ENCODE data around the gene TCEA2. TPM values are rescaled to one million over a fixed set of nuclear protein-coding genes. Genes with fewer than 3 reads are reported as not detected.

Gene TCEA2
- total and polyA plus RNA-seq, 2 of the 13 experiments (the other 11 are each of a cell fraction or from before 2014, with no cell fraction given), result 28.1 to 33.7 TPM

DNA sequence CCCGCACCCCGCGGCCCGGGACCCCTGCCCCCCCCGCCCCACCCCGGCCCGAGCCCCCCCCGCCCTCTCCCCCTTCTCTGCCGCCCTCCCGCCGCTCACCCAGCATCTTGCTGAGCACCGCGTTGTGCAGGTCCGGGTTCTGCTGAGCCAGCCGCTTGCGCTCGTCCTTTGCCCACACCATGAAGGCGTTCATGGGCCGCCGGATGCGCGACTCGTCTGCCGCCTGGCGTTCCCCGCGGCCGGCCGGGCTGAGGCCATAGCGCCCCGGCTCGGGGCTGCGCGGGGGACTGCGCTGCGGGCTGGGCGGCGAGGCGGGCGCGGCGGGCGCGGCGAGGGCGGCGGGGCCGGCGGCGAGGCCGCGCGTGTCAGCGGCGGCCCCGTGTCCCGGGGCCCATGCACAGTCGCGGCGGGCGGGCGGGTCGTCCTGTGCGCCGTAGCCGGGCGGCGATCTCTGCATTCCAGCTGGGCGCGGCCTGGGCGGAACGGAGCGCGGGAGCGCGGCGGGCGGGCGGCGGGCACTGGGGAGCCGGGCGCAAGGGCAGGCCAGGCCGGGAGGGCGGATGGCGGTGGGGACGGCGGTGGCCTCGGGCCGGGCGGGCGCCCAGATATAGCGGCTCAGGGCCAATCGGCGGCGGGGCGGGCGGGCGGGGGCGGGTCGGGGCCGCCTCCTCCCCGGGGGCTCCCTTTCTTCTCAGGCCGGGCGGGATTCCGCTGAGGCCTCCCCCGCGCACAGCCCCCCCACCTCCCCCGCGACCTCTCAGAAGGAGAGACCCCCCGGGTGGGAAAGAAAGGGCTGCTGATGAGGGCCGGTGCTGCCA, 13.7 kb upstream of the TCEA2 start, which contains the start of gene SOX18 (continued):
- TF ChIP-seq, protein P1, sequence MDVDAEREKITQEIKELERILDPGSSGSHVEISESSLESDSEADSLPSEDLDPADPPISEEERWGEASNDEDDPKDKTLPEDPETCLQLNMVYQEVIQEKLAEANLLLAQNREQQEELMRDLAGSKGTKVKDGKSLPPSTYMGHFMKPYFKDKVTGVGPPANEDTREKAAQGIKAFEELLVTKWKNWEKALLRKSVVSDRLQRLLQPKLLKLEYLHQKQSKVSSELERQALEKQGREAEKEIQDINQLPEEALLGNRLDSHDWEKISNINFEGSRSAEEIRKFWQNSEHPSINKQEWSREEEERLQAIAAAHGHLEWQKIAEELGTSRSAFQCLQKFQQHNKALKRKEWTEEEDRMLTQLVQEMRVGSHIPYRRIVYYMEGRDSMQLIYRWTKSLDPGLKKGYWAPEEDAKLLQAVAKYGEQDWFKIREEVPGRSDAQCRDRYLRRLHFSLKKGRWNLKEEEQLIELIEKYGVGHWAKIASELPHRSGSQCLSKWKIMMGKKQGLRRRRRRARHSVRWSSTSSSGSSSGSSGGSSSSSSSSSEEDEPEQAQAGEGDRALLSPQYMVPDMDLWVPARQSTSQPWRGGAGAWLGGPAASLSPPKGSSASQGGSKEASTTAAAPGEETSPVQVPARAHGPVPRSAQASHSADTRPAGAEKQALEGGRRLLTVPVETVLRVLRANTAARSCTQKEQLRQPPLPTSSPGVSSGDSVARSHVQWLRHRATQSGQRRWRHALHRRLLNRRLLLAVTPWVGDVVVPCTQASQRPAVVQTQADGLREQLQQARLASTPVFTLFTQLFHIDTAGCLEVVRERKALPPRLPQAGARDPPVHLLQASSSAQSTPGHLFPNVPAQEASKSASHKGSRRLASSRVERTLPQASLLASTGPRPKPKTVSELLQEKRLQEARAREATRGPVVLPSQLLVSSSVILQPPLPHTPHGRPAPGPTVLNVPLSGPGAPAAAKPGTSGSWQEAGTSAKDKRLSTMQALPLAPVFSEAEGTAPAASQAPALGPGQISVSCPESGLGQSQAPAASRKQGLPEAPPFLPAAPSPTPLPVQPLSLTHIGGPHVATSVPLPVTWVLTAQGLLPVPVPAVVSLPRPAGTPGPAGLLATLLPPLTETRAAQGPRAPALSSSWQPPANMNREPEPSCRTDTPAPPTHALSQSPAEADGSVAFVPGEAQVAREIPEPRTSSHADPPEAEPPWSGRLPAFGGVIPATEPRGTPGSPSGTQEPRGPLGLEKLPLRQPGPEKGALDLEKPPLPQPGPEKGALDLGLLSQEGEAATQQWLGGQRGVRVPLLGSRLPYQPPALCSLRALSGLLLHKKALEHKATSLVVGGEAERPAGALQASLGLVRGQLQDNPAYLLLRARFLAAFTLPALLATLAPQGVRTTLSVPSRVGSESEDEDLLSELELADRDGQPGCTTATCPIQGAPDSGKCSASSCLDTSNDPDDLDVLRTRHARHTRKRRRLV (CRISPR knock-in tag; IDR thresholded peaks at IDR 0.05), result no peak
- TF ChIP-seq ZSCAN21 (CRISPR knock-in tag; IDR thresholded peaks at IDR 0.05; ENCODE audit: borderline replicate concordance), result no peak; the same call in 1 of the 2 replicates
- TF ChIP-seq, protein P2, sequence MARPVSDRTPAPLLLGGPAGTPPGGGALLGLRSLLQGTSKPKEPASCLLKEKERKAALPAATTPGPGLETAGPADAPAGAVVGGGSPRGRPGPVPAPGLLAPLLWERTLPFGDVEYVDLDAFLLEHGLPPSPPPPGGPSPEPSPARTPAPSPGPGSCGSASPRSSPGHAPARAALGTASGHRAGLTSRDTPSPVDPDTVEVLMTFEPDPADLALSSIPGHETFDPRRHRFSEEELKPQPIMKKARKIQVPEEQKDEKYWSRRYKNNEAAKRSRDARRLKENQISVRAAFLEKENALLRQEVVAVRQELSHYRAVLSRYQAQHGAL (CRISPR knock-in tag; IDR thresholded peaks at IDR 0.05; ENCODE audit: not compliant biosample characterization), result no peak
- no peak for TF ChIP-seq ETV5 (CRISPR knock-in tag; IDR thresholded peaks at IDR 0.05; ENCODE audit: borderline replicate concordance)
- no peak for TF ChIP-seq NKX3-1 (CRISPR knock-in tag; IDR thresholded peaks at IDR 0.05)
- TF ChIP-seq ZNF232 (CRISPR knock-in tag; IDR thresholded peaks at IDR 0.05; ENCODE audit: borderline replicate concordance), result no peak
- TF ChIP-seq CENPT (CRISPR knock-in tag; IDR thresholded peaks at IDR 0.05; ENCODE audit: low read depth), result 0 out of 2 replicates have a peak, but pooled peaks have one; percentile 45
- 0 out of 2 replicates have a peak, but pooled peaks have one; percentile 82 for TF ChIP-seq ZNF138 (CRISPR knock-in tag; IDR thresholded peaks at IDR 0.05; ENCODE audit: low read depth)
- TF ChIP-seq SMAD3 (CRISPR knock-in tag; IDR thresholded peaks at IDR 0.05), result no peak
- TF ChIP-seq POLR2G (IDR thresholded peaks at IDR 0.05; ENCODE audit: low read depth, low read length), result peak; percentile 70
- no peak; the same call in 1 of the 2 replicates for TF ChIP-seq KMT2A (CRISPR knock-in tag; IDR thresholded peaks at IDR 0.05)
- TF ChIP-seq ZNF674 (CRISPR knock-in tag; IDR thresholded peaks at IDR 0.05; ENCODE audit: low read depth), result no peak
- TF ChIP-seq, protein P3, sequence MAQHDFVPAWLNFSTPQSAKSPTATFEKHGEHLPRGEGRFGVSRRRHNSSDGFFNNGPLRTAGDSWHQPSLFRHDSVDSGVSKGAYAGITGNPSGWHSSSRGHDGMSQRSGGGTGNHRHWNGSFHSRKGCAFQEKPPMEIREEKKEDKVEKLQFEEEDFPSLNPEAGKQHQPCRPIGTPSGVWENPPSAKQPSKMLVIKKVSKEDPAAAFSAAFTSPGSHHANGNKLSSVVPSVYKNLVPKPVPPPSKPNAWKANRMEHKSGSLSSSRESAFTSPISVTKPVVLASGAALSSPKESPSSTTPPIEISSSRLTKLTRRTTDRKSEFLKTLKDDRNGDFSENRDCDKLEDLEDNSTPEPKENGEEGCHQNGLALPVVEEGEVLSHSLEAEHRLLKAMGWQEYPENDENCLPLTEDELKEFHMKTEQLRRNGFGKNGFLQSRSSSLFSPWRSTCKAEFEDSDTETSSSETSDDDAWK (CRISPR knock-in tag; IDR thresholded peaks at IDR 0.05), result no peak
- no peak for TF ChIP-seq ZNF83 (CRISPR knock-in tag; IDR thresholded peaks at IDR 0.05; ENCODE audit: borderline replicate concordance)
- TF ChIP-seq GPN1 (CRISPR knock-in tag; IDR thresholded peaks at IDR 0.05; ENCODE audit: borderline replicate concordance), result no peak
- TF ChIP-seq ATF1 (CRISPR knock-in tag; IDR thresholded peaks at IDR 0.05), result no peak
- TF ChIP-seq TMF1 (CRISPR knock-in tag; IDR thresholded peaks at IDR 0.05; ENCODE audit: low read depth), result no peak
- no peak for TF ChIP-seq ZC3H13 (CRISPR knock-in tag; IDR thresholded peaks at IDR 0.05)
- TF ChIP-seq RFX3 (CRISPR knock-in tag; IDR thresholded peaks at IDR 0.05), result no peak
- TF ChIP-seq SMYD3 (CRISPR knock-in tag; IDR thresholded peaks at IDR 0.05), result no peak
- TF ChIP-seq SP2 (CRISPR knock-in tag; IDR thresholded peaks at IDR 0.05), result no peak
- TF ChIP-seq, protein P4, sequence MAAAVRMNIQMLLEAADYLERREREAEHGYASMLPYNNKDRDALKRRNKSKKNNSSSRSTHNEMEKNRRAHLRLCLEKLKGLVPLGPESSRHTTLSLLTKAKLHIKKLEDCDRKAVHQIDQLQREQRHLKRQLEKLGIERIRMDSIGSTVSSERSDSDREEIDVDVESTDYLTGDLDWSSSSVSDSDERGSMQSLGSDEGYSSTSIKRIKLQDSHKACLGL (CRISPR knock-in tag; IDR thresholded peaks at IDR 0.05), result no peak; the same call in 1 of the 2 replicates
- TF ChIP-seq SAP130 (CRISPR knock-in tag; IDR thresholded peaks at IDR 0.05; ENCODE audit: low read depth), result peak; percentile 69
